Kidney capillary endothelial cell (primary cell): ENCODE data around the gene USP17L24.
"Not testable (repeated sequence)": the region's sequence is repeated elsewhere in the genome, so short reads cannot be mapped to it uniquely, and the experiment has no call there.

Source experiments
- DNase-seq: peaks from one replicate; pipeline ENCODE4 v3.0.0-alpha.2; 2018; ENCODE audit warnings: low spot score

Gene USP17L24

GRCh38 chr4:9324865-9325264, at the start of gene USP17L24:
Gene USP17L24, plus strand, starts transcription at chr4:9325165. Its CDS starts 0 bp downstream, at chr4:9325165.
- not testable (repeated sequence) for DNase-seq

- not testable (repeated sequence) for DNase-seq
These were observed 774 bp upstream of the USP17L24 start for GRCh38 chr4:9324191-9324590.

- DNase-seq, result not testable (repeated sequence)
These were observed 4.6 kb downstream of the USP17L24 start, which contains the start of gene USP17L25 for GRCh38 chr4:9329611-9330010. Gene USP17L25, plus strand, starts transcription at chr4:9329911. Its CDS starts 0 bp downstream, at chr4:9329911.

- DNase-seq, result not testable (repeated sequence)
These were observed 9.4 kb downstream of the USP17L24 start, which contains the start of gene USP17L26 for GRCh38 chr4:9334358-9334757. Gene USP17L26, plus strand, starts transcription at chr4:9334658. Its CDS starts 0 bp downstream, at chr4:9334658.

- not testable (repeated sequence) for DNase-seq
These were observed 14.1 kb downstream of the USP17L24 start, which contains the start of gene USP17L5 for GRCh38 chr4:9339103-9339502. Gene USP17L5, plus strand, starts transcription at chr4:9339403. Its CDS starts 0 bp downstream, at chr4:9339403.

- not testable (repeated sequence) for DNase-seq
These were observed 18.9 kb downstream of the USP17L24 start, which contains the start of gene USP17L27 for GRCh38 chr4:9343848-9344247. Gene USP17L27, plus strand, starts transcription at chr4:9344148. Its CDS starts 0 bp downstream, at chr4:9344148.

- DNase-seq, result not testable (repeated sequence)
These were observed 23.6 kb downstream of the USP17L24 start, which contains the start of gene USP17L28 for GRCh38 chr4:9348593-9348992. Gene USP17L28, plus strand, starts transcription at chr4:9348893. Its CDS starts 0 bp downstream, at chr4:9348893.

GRCh38 chr4:9350866-9351265, 25.9 kb downstream of the USP17L24 start:
- not testable (repeated sequence) for DNase-seq

GRCh38 chr4:9353338-9353737, 28.4 kb downstream of the USP17L24 start, which contains the start of gene USP17L29:
Gene USP17L29, plus strand, starts transcription at chr4:9353638. Its CDS starts 0 bp downstream, at chr4:9353638.
- not testable (repeated sequence) for DNase-seq

- not testable (repeated sequence) for DNase-seq
These were observed 37.9 kb downstream of the USP17L24 start, which contains the start of gene USP17L30 for GRCh38 chr4:9362829-9363228. Gene USP17L30, plus strand, starts transcription at chr4:9363129. Its CDS starts 0 bp downstream, at chr4:9363129.
